HG03159 (cell line): ENCODE measurements around the gene ZNF586.
A peak's percentile ranks its signal among the peaks of the same experiment; 100 is the strongest.
"Not testable (repeated sequence)": the region's sequence is repeated elsewhere in the genome, so short reads cannot be mapped to it uniquely, and the experiment has no call there.

Experiments used
- ATAC-seq: cut with Tn5 transposase; IDR thresholded peaks from one replicate; pipeline ENCODE4 v1.9.1; 2021; ENCODE audit warnings: mild to moderate bottlenecking, moderate library complexity; ENCODE audit not compliant: unreplicated experiment

The ZNF586 gene

GRCh38 chr19:57769345-57770131, at the start of gene ZNF586:
Gene ZNF586 (plus strand): TSS chr19:57769676. CDS start chr19:57769843, 167 bp downstream.
- ATAC-seq: peak; percentile 96

GRCh38 chr19:57719901-57720519, 49.5 kb upstream of the ZNF586 start:
- no peak for ATAC-seq

- no peak for ATAC-seq
Observed at GRCh38 chr19:57720878-57721277, 48.6 kb upstream of the ZNF586 start.

- not testable (repeated sequence) for ATAC-seq
Observed at GRCh38 chr19:57738320-57738719, 31.2 kb upstream of the ZNF586 start.

- not testable (repeated sequence) for ATAC-seq
Observed at GRCh38 chr19:57738770-57739169, 30.7 kb upstream of the ZNF586 start.

- peak; percentile 97 for ATAC-seq
Observed at GRCh38 chr19:57746580-57747471, 22.6 kb upstream of the ZNF586 start, which contains the start of gene ZNF776. Gene ZNF776 (plus strand): TSS chr19:57746815. CDS start chr19:57747059, 244 bp downstream.

GRCh38 chr19:57747472-57747807, 22.0 kb upstream of the ZNF586 start:
- ATAC-seq: no peak

- no peak for ATAC-seq
Observed at GRCh38 chr19:57748029-57748428, 21.4 kb upstream of the ZNF586 start.

- ATAC-seq: no peak
Observed at GRCh38 chr19:57754091-57754673, 15.3 kb upstream of the ZNF586 start.

- ATAC-seq: no peak
Observed at GRCh38 chr19:57755031-57755430, 14.4 kb upstream of the ZNF586 start.

GRCh38 chr19:57757941-57758340, 11.5 kb upstream of the ZNF586 start:
- no peak for ATAC-seq

GRCh38 chr19:57759096-57759495, 10.4 kb upstream of the ZNF586 start:
- ATAC-seq: no peak

- ATAC-seq: no peak
Observed at GRCh38 chr19:57771417-57771816, 1.9 kb downstream of the ZNF586 start.

GRCh38 chr19:57773488-57773887, 4.0 kb downstream of the ZNF586 start:
- no peak for ATAC-seq

- ATAC-seq: no peak
Observed at GRCh38 chr19:57776764-57777296, 7.4 kb downstream of the ZNF586 start.

GRCh38 chr19:57778336-57778735, 8.9 kb downstream of the ZNF586 start:
- no peak for ATAC-seq

GRCh38 chr19:57779220-57779845, 9.9 kb downstream of the ZNF586 start:
- ATAC-seq: no peak

- no peak for ATAC-seq
Observed at GRCh38 chr19:57786286-57786685, 16.8 kb downstream of the ZNF586 start.

GRCh38 chr19:57786906-57787305, 17.4 kb downstream of the ZNF586 start:
- no peak for ATAC-seq

- ATAC-seq: no peak
Observed at GRCh38 chr19:57788114-57788692, 18.7 kb downstream of the ZNF586 start.
